Liver (tissue), 3 donors: ENCODE measurements around the gene KAT7.

Experiments
- CTCF ChIP-seq: fragments of 150-350 bp; IDR thresholded peaks from 2 replicates; pipeline ENCODE4 v1.5.1; 2017; ENCODE audit warnings: improper control_type of control experiment, low read depth, low read length; ENCODE audit not compliant: missing input control
- EGR1 ChIP-seq, 2 donors: IDR thresholded peaks; 2 replicates each; pipeline ENCODE4 v1.6.1; 2016 to 2018; ENCODE audit warnings: antibody characterized with exemption in 2 of 2, low read depth in 2 of 2
- FOXA1 ChIP-seq: IDR thresholded peaks from 2 replicates; pipeline ENCODE4 v1.6.1; 2016; ENCODE audit warnings: antibody characterized with exemption
- GABPA ChIP-seq, 2 donors: IDR thresholded peaks in 1 of 2; conservative IDR thresholded peaks in 1 of 2; 2 replicates each; pipeline ENCODE4 v1.6.1; 2016; ENCODE audit warnings: antibody characterized with exemption in 2 of 2, mild to moderate bottlenecking in 1 of 2, moderate library complexity in 1 of 2
- NR2F2 ChIP-seq: IDR thresholded peaks from 2 replicates; pipeline ENCODE4 v1.6.1; 2016; ENCODE audit warnings: antibody characterized with exemption
- TF ChIP-seq, protein P1 (sequence below): IDR thresholded peaks from 2 replicates; pipeline ENCODE4 v1.6.1; 2016; ENCODE audit warnings: antibody characterized with exemption, mild to moderate bottlenecking
- TF ChIP-seq, protein P2 (sequence below): IDR thresholded peaks from 2 replicates; pipeline ENCODE4 v1.6.1; 2016; ENCODE audit warnings: antibody characterized with exemption
- donor health status: healthy.
- donor health status: healthy.

DNA sequence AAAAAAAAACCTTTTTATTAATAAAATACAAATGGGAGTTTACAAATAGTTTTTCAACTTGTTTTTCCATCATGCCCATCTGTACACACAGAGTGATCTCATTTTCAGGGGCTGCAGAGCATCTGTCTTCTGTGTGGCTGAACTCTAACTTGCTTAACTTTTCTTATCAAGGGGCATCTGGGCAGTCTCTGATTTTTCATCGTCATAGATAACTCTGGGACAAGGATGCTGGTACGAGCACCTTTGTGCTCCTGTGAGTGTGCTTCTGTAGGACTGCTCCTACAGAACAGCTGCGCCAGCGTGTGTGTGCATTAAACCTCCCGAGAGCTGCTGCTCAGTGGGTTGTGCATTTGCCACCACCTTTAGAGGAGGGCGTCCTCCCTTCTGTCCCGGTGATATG lies 94.0 kb downstream of the KAT7 start:
- TF ChIP-seq CTCF (no peak), NR2F2 (no peak), GABPA (IDR thresholded peaks at IDR 0.05 in 1 of 2, conservative IDR thresholded peaks at IDR 0.05 in 1 of 2) (no peak), EGR1 (IDR thresholded peaks at IDR 0.05; ENCODE audit: low read depth in 2 of 2) (no peak), FOXA1 (no peak)
- TF ChIP-seq, protein P1, sequence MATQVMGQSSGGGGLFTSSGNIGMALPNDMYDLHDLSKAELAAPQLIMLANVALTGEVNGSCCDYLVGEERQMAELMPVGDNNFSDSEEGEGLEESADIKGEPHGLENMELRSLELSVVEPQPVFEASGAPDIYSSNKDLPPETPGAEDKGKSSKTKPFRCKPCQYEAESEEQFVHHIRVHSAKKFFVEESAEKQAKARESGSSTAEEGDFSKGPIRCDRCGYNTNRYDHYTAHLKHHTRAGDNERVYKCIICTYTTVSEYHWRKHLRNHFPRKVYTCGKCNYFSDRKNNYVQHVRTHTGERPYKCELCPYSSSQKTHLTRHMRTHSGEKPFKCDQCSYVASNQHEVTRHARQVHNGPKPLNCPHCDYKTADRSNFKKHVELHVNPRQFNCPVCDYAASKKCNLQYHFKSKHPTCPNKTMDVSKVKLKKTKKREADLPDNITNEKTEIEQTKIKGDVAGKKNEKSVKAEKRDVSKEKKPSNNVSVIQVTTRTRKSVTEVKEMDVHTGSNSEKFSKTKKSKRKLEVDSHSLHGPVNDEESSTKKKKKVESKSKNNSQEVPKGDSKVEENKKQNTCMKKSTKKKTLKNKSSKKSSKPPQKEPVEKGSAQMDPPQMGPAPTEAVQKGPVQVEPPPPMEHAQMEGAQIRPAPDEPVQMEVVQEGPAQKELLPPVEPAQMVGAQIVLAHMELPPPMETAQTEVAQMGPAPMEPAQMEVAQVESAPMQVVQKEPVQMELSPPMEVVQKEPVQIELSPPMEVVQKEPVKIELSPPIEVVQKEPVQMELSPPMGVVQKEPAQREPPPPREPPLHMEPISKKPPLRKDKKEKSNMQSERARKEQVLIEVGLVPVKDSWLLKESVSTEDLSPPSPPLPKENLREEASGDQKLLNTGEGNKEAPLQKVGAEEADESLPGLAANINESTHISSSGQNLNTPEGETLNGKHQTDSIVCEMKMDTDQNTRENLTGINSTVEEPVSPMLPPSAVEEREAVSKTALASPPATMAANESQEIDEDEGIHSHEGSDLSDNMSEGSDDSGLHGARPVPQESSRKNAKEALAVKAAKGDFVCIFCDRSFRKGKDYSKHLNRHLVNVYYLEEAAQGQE = no peak
- TF ChIP-seq, protein P2, sequence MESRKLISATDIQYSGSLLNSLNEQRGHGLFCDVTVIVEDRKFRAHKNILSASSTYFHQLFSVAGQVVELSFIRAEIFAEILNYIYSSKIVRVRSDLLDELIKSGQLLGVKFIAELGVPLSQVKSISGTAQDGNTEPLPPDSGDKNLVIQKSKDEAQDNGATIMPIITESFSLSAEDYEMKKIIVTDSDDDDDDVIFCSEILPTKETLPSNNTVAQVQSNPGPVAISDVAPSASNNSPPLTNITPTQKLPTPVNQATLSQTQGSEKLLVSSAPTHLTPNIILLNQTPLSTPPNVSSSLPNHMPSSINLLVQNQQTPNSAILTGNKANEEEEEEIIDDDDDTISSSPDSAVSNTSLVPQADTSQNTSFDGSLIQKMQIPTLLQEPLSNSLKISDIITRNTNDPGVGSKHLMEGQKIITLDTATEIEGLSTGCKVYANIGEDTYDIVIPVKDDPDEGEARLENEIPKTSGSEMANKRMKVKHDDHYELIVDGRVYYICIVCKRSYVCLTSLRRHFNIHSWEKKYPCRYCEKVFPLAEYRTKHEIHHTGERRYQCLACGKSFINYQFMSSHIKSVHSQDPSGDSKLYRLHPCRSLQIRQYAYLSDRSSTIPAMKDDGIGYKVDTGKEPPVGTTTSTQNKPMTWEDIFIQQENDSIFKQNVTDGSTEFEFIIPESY = no peak
